Keratinocyte (primary cell): ENCODE results near the gene CLK1. TPM values are rescaled to one million over a fixed set of nuclear protein-coding genes. Genes with fewer than 3 reads are reported as not detected.

Source experiments
- DNase-seq: peaks from one replicate; pipeline ENCODE4 v3.0.0-alpha.2; 2011; ENCODE audit warnings: low read depth, missing footprints, low spot score
- FAIRE-seq: peaks from 2 replicates; lab custom pipeline; 2011; peaks lifted over from hg19 to GRCh38; lab: Jason Lieb, UNC
- H2AFZ ChIP-seq: 2 replicates; pipeline ENCODE4 v1.6.0; 2012; ENCODE audit warnings: low read length, control low read depth, inconsistent platforms; ENCODE audit not compliant: control insufficient read depth
- H3K27ac ChIP-seq: 2 replicates; pipeline ENCODE4 v1.5.1; 2011; ENCODE audit warnings: low read length; ENCODE audit not compliant: control insufficient read depth, insufficient read depth
- H3K27me3 ChIP-seq: 3 replicates; pipeline ENCODE4 v1.6.0; 2011; ENCODE audit warnings: low read length; ENCODE audit not compliant: control insufficient read depth, insufficient read depth; ENCODE audit errors: extremely low read depth
- H3K36me3 ChIP-seq, 2 experiments: 2 replicates in 1 of 2; 3 replicates in 1 of 2; pipeline ENCODE4 v1.5.1; 2011; ENCODE audit warnings: low read length in 2 of 2, mild to moderate bottlenecking in 1 of 2; ENCODE audit not compliant: control insufficient read depth in 2 of 2, insufficient read depth in 2 of 2; ENCODE audit errors: extremely low read depth in 1 of 2
- H3K4me1 ChIP-seq: 3 replicates; pipeline ENCODE4 v1.5.1; 2011; ENCODE audit warnings: low read length; ENCODE audit not compliant: control insufficient read depth, insufficient read depth; ENCODE audit errors: extremely low read depth
- H3K4me2 ChIP-seq: 3 replicates; pipeline ENCODE4 v1.6.0; 2011; ENCODE audit warnings: low read depth, low read length; ENCODE audit not compliant: control insufficient read depth, insufficient read depth; ENCODE audit errors: extremely low read depth
- H3K4me3 ChIP-seq, 3 experiments: fragments of 200-600 bp in 1 of 3; sonication (generic) in 1 of 3; 2 replicates in 2 of 3; 3 replicates in 1 of 3; pipeline ENCODE4 v1.5.1; 2011 to 2016; ENCODE audit warnings: low read length in 3 of 3, mild to moderate bottlenecking in 3 of 3, control low read depth in 2 of 3, inconsistent platforms in 1 of 3, low read depth in 1 of 3, mixed read lengths in 1 of 3, mixed run types in 1 of 3, moderate library complexity in 1 of 3; ENCODE audit not compliant: control insufficient read depth in 2 of 3, insufficient read depth in 2 of 3; ENCODE audit errors: extremely low read depth in 1 of 3
- H3K79me2 ChIP-seq: 2 replicates; pipeline ENCODE4 v1.6.0; 2012; ENCODE audit warnings: low read length; ENCODE audit not compliant: control insufficient read depth, insufficient read depth
- H3K9ac ChIP-seq: 3 replicates; pipeline ENCODE4 v1.6.0; 2011; ENCODE audit warnings: low read length; ENCODE audit not compliant: control insufficient read depth, insufficient read depth; ENCODE audit errors: extremely low read depth
- H3K9me1 ChIP-seq: 3 replicates; pipeline ENCODE4 v1.6.0; 2011; ENCODE audit warnings: low read length; ENCODE audit not compliant: control insufficient read depth, insufficient read depth; ENCODE audit errors: extremely low read depth
- H3K9me3 ChIP-seq: 2 replicates; pipeline ENCODE4 v1.5.1; 2012; ENCODE audit warnings: low read depth, low read length; ENCODE audit not compliant: control insufficient read depth
- H4K20me1 ChIP-seq: 3 replicates; pipeline ENCODE4 v1.6.0; 2011; ENCODE audit warnings: low read length; ENCODE audit not compliant: control insufficient read depth, insufficient read depth; ENCODE audit errors: extremely low read depth
- CTCF ChIP-seq, 3 experiments: IDR thresholded peaks in 1 of 3; conservative IDR thresholded peaks in 1 of 3; optimal IDR thresholded peaks in 1 of 3; 2 replicates in 2 of 3; 3 replicates in 1 of 3; pipeline versions ENCODE3 to v1.5.1; 2011; ENCODE audit warnings: low read length in 3 of 3, mild to moderate bottlenecking in 3 of 3, moderate library complexity in 2 of 3, control low read depth in 1 of 3, inconsistent platforms in 1 of 3; ENCODE audit not compliant: insufficient read depth in 2 of 3; ENCODE audit errors: extremely low read depth in 1 of 3
- EZH2 ChIP-seq: IDR thresholded peaks from one replicate; pipeline ENCODE4 v1.6.1; 2012; ENCODE audit warnings: inconsistent platforms, mild to moderate bottlenecking, low read length, moderate library complexity
- dilution Hi-C: fragments of 300-500 bp; cut with MboI; formaldehyde crosslinking; loops from one replicate; pipeline ENCODE4 v1.7.0; 2020; ENCODE audit warnings: low sequenced_read_pairs; ENCODE audit not compliant: extremely low pct_ligation_motif_present
- polyA minus RNA-seq, 3 experiments: library from RNA; depleted of rRNA, polyadenylated mRNA; stranded (reverse); fragments of >200 nt; gene quantifications; 1 replicate in 1 of 3; 2 replicates in 1 of 3; 3 replicates in 1 of 3; pipeline ENCODE4 v1.2.3, GENCODE V29; 2011
- polyA plus RNA-seq, 5 experiments: library from polyadenylated mRNA; depleted of rRNA in 3 of 5; stranded (reverse) in 3 of 5; stranded (forward) in 1 of 5; unstranded in 1 of 5; fragments of >200 nt; gene quantifications; 1 replicate in 1 of 5; 2 replicates in 3 of 5; 3 replicates in 1 of 5; pipeline versions ENCODE4 v1.2.1 to v1.2.3, GENCODE V29; 2011 to 2012; ENCODE audit warnings: missing spikeins in 2 of 5, low read depth in 1 of 5, low replicate concordance in 1 of 5

CLK1 gene
- polyA plus RNA-seq (40.2 to 70.4 TPM (median 48.0 TPM) in 3 replicates), polyA minus RNA-seq (6.5 to 35.2 TPM (median 14.1 TPM) in 3 replicates)
- polyA plus RNA-seq (2011; ENCODE audit: low read depth): 350 TPM
- polyA plus RNA-seq (2011; cell fraction: cytosol; rRNA removed): 11.0 and 26.5 TPM in 2 replicates
- polyA plus RNA-seq (2011; cell fraction: nucleus; rRNA removed): 83.7 and 132 TPM in 2 replicates
- 31.6 and 131 TPM in 2 replicates for polyA plus RNA-seq (2012; ENCODE audit: low replicate concordance)
- 18.4 TPM for polyA minus RNA-seq (2011; cell fraction: cytosol; rRNA and poly(A)+ RNA removed)
- polyA minus RNA-seq (2011; cell fraction: nucleus; rRNA and poly(A)+ RNA removed): 29.6 and 52.5 TPM in 2 replicates

DNA sequence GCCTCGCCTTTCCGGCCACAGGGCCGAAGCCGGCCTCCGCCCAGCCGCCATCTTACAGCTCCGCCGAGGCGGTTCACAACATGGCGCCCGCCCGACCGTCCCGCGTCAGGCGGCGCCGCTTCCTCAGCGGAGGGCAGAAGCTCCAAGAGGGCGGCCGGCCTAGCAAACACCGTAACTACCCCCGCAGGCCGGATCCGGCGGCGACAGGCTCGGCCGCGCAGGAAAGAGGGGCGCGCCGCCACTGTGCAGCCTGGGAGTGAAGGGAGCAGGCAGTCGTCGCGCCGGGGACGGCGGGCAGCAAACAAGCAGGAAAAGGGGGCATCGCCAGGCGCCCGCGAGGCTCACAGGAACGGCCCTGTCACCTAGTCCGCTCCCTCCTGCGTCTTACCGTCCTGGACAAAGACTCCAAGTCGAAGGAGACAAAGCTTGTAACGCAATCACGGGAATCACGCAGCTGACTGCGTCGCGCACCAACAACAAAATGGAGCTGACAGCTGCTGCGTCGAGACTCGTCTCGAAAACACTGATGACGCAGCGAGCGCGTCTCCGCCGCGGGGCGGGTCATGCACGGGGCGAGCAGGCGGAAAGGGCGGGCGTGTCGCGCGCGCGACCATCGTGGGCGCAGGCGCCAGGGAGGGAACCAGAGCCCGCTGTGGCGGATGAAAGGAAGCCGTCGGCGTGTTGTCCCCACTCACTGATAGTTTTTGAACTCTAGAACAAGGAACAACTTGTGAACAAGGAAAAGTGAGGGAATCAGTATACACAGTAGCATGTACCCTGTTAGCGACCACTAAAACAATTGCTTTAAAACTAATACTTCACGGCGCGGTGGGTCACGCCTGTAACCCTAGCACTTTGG, at the start of gene CLK1:
Gene CLK1 (minus strand): TSS at position 483 of the 859 bp plus-strand sequence. CDS start 2,796 bp downstream, outside the sequence.
- dilution Hi-C loops: no loop called here
- no peak for TF ChIP-seq CTCF (optimal IDR thresholded peaks at IDR 0.05 in 1 of 3, IDR thresholded peaks at IDR 0.05 in 1 of 3, conservative IDR thresholded peaks at IDR 0.05 in 1 of 3; ENCODE audit: extremely low read depth in 1 of 3, insufficient read depth in 2 of 3, low read length in 3 of 3)
- TF ChIP-seq EZH2: no peak
- H3K36me3 ChIP-seq: peaks cover 4 to 12% of the 10 kb centered on the region in 2 experiments
- peak within 1 kb of the TSS; percentile 96 for H3K27ac ChIP-seq
- peaks cover 23% of the 10 kb centered on the region for H3K4me1 ChIP-seq
- H3K9ac ChIP-seq: peak within 1 kb of the TSS; percentile 98
- FAIRE-seq (peak; percentile 23), DNase-seq (no peak)
- H2AFZ ChIP-seq: peak within 1 kb of the TSS; percentile 71
- H3K27me3 ChIP-seq: no peaks in the 10 kb centered on the region
- no peaks in the 10 kb centered on the region for H3K9me1 ChIP-seq
- peak within 1 kb of the TSS; percentile 84 for H3K4me2 ChIP-seq
- H4K20me1 ChIP-seq: no peaks in the 10 kb centered on the region
- no peaks in the 10 kb centered on the region for H3K9me3 ChIP-seq
- H3K79me2 ChIP-seq: peaks cover 50% of the 10 kb centered on the region
- peak within 1 kb of the TSS; percentile 79 to 92 (median 89) for H3K4me3 ChIP-seq

DNA sequence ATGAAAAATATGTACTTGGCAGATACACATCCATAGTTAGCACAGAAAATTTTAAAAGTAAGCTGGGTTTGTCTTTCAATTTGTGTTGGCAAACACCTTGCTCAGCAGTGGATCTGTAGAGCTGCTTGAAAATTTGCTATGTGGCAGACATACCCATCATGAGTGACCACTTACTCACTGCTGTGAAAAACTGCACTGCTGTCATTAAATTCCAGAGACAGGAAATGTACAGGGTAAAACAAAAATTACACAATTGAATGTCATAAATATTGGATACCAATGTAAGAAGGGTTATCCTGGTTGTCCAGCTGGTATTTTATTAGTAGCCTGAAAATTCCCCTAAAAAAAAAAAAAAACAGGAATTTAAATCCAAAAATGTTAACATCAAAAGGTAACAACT, 49.2 kb upstream of the CLK1 start:
- no peaks in the 10 kb centered on the region for H3K79me2 ChIP-seq
- TF ChIP-seq EZH2 (no peak), CTCF (optimal IDR thresholded peaks at IDR 0.05 in 1 of 3, IDR thresholded peaks at IDR 0.05 in 1 of 3, conservative IDR thresholded peaks at IDR 0.05 in 1 of 3; ENCODE audit: extremely low read depth in 1 of 3, insufficient read depth in 2 of 3, low read length in 3 of 3) (no peak)
- H3K9me1 ChIP-seq: no peaks in the 10 kb centered on the region
- no peaks in the 10 kb centered on the region for H3K4me1 ChIP-seq
- H3K4me3 ChIP-seq: no peak overlapping the region
- no peak overlapping the region for H3K27ac ChIP-seq
- DNase-seq (no peak), FAIRE-seq (no peak)
- H3K9ac ChIP-seq: no peak overlapping the region
- H3K4me2 ChIP-seq: no peak overlapping the region
- no peaks in the 10 kb centered on the region for H4K20me1 ChIP-seq
- H3K9me3 ChIP-seq: no peaks in the 10 kb centered on the region
- no peak overlapping the region for H2AFZ ChIP-seq
- dilution Hi-C loops: no loop called here
- H3K27me3 ChIP-seq: no peaks in the 10 kb centered on the region
- peaks cover 15 to 28% of the 10 kb centered on the region in 2 experiments for H3K36me3 ChIP-seq
